Nephron progenitor cell (in vitro differentiated cells): Measurements from ENCODE around the gene STRN4.
A peak's percentile ranks its signal among the peaks of the same experiment; 100 is the strongest.

Source experiments
- DNase-seq: peaks from one replicate; pipeline ENCODE4 v3.0.0; 2021
- H3K27ac Mint-ChIP-seq: 2 replicates; pipeline ENCODE4 v1.8.0; 2021; ENCODE audit warnings: mild to moderate bottlenecking, moderate library complexity, mixed read lengths
- H3K27me3 Mint-ChIP-seq: 2 replicates; pipeline ENCODE4 v1.8.0; 2021; ENCODE audit warnings: mild to moderate bottlenecking, low read depth, mixed read lengths; ENCODE audit not compliant: poor library complexity
- H3K36me3 Mint-ChIP-seq: 2 replicates; pipeline ENCODE4 v1.8.0; 2021; ENCODE audit warnings: low read depth, mixed read lengths
- H3K4me1 Mint-ChIP-seq: 2 replicates; pipeline ENCODE4 v1.8.0; 2021; ENCODE audit warnings: mixed read lengths
- H3K4me3 Mint-ChIP-seq: 2 replicates; pipeline ENCODE4 v1.8.0; 2021; ENCODE audit warnings: mild to moderate bottlenecking, moderate library complexity, mixed read lengths
- H3K9me3 Mint-ChIP-seq: 2 replicates; pipeline ENCODE4 v1.8.0; 2021; ENCODE audit warnings: mild to moderate bottlenecking, moderate library complexity, mixed read lengths
- TF ChIP-seq, protein P1 (sequence below): fragments of 200-600 bp; sonication (generic); IDR thresholded peaks from 2 replicates; pipeline ENCODE4 v1.5.0; 2021; ENCODE audit warnings: antibody characterized with exemption

STRN4 gene

GRCh38 chr19:46787331-46788261 is 41.3 kb upstream of the STRN4 start:
- H3K4me3 Mint-ChIP-seq: peak overlapping the region; percentile 93

DNA sequence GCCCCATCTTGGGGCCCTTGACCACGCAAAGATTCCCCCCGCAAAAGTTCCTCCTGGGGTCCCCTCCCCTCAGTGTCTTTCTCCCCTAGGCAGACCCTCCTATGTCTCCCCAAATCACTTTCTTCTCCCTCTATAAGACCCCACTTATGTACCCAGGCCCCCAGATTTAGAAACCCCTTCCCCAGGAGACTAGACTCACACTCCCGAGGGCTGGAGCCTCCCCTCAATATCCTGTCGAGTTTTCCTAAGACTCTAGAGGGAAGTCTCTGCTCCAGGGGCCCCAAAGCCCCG is 40.7 kb upstream of the STRN4 start:
- no peak for DNase-seq
- Mint-ChIP-seq H3K27me3 (peaks cover 16% of the 10 kb centered on the region), H3K4me1 (peaks cover 52% of the 10 kb centered on the region), H3K27ac (peak overlapping the region; percentile 95), H3K36me3 (peaks cover 11% of the 10 kb centered on the region), H3K4me3 (peak overlapping the region; percentile 93), H3K9me3 (no peaks in the 10 kb centered on the region)
- TF ChIP-seq, protein P1, sequence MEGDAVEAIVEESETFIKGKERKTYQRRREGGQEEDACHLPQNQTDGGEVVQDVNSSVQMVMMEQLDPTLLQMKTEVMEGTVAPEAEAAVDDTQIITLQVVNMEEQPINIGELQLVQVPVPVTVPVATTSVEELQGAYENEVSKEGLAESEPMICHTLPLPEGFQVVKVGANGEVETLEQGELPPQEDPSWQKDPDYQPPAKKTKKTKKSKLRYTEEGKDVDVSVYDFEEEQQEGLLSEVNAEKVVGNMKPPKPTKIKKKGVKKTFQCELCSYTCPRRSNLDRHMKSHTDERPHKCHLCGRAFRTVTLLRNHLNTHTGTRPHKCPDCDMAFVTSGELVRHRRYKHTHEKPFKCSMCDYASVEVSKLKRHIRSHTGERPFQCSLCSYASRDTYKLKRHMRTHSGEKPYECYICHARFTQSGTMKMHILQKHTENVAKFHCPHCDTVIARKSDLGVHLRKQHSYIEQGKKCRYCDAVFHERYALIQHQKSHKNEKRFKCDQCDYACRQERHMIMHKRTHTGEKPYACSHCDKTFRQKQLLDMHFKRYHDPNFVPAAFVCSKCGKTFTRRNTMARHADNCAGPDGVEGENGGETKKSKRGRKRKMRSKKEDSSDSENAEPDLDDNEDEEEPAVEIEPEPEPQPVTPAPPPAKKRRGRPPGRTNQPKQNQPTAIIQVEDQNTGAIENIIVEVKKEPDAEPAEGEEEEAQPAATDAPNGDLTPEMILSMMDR: no peak

More at GRCh38 chr19:46787331-46788261, 41.3 kb upstream of the STRN4 start:
- Mint-ChIP-seq H3K27me3 (peaks cover 16% of the 10 kb centered on the region), H3K36me3 (peaks cover 5% of the 10 kb centered on the region), H3K9me3 (no peaks in the 10 kb centered on the region), H3K4me1 (peaks cover 54% of the 10 kb centered on the region), H3K27ac (peak overlapping the region; percentile 95)
- peak; percentile 64 for DNase-seq
- TF ChIP-seq, protein P1: no peak

- TF ChIP-seq, protein P1: no peak
- Mint-ChIP-seq H3K4me1 (peaks cover 52% of the 10 kb centered on the region), H3K27me3 (peaks cover 11% of the 10 kb centered on the region), H3K36me3 (peaks cover 17% of the 10 kb centered on the region), H3K27ac (peak overlapping the region; percentile 95), H3K9me3 (no peaks in the 10 kb centered on the region), H3K4me3 (peak overlapping the region; percentile 93)
- DNase-seq: peak; percentile 41
Observed at GRCh38 chr19:46786236-46787039, 40.2 kb upstream of the STRN4 start.

- Mint-ChIP-seq H3K36me3 (peaks cover 21% of the 10 kb centered on the region), H3K27me3 (peaks cover 11% of the 10 kb centered on the region), H3K4me3 (peak overlapping the region; percentile 93), H3K4me1 (peaks cover 52% of the 10 kb centered on the region), H3K9me3 (no peaks in the 10 kb centered on the region), H3K27ac (peak overlapping the region; percentile 95)
- TF ChIP-seq, protein P1: no peak
- no peak for DNase-seq
Observed at GRCh38 chr19:46785980-46786235, 39.7 kb upstream of the STRN4 start.

- no peak for DNase-seq
- Mint-ChIP-seq H3K27me3 (peaks cover 11% of the 10 kb centered on the region), H3K36me3 (peaks cover 23% of the 10 kb centered on the region), H3K9me3 (no peaks in the 10 kb centered on the region), H3K4me3 (peak overlapping the region; percentile 93), H3K4me1 (peaks cover 52% of the 10 kb centered on the region), H3K27ac (peak overlapping the region; percentile 95)
- TF ChIP-seq, protein P1: no peak
Observed at GRCh38 chr19:46785054-46785979, 39.1 kb upstream of the STRN4 start.
